NCI-H524 (cell line): ENCODE data around the gene TXNDC12.
"Not testable (repeated sequence)": the region's sequence is repeated elsewhere in the genome, so short reads cannot be mapped to it uniquely, and the experiment has no call there.

Experiments
- DNase-seq, 2 experiments: peaks; one replicate each; lab custom pipeline; 2025; lab: John Stamatoyannopoulos, UW

Gene TXNDC12

GRCh38 chr1:52055066-52055865 lies at the start of gene TXNDC12:
Gene TXNDC12 (minus strand): TSS chr1:52055191. CDS start chr1:52055096, 95 bp downstream.
- peak; percentile 75 to 84 for DNase-seq

- DNase-seq = no peak
Observed at GRCh38 chr1:52102336-52103013, 47.5 kb upstream of the TXNDC12 start.

- no peak for DNase-seq
Observed at GRCh38 chr1:52098139-52098871, 43.3 kb upstream of the TXNDC12 start.

GRCh38 chr1:52096216-52096615 lies 41.2 kb upstream of the TXNDC12 start:
- DNase-seq = no peak

- DNase-seq = not testable (repeated sequence)
Observed at GRCh38 chr1:52094300-52094699, 39.3 kb upstream of the TXNDC12 start.

GRCh38 chr1:52087892-52088291 lies 32.9 kb upstream of the TXNDC12 start:
- not testable (repeated sequence) for DNase-seq

GRCh38 chr1:52080014-52080415 lies 25.0 kb upstream of the TXNDC12 start:
- DNase-seq = no peak

GRCh38 chr1:52077277-52077676 lies 22.3 kb upstream of the TXNDC12 start:
- DNase-seq = not testable (repeated sequence)

- no peak for DNase-seq
Observed at GRCh38 chr1:52072291-52072690, 17.3 kb upstream of the TXNDC12 start.

- no peak for DNase-seq
Observed at GRCh38 chr1:52070704-52071103, 15.7 kb upstream of the TXNDC12 start.

- no peak for DNase-seq
Observed at GRCh38 chr1:52063192-52063591, 8.2 kb upstream of the TXNDC12 start.

GRCh38 chr1:52060822-52061221 lies 5.8 kb upstream of the TXNDC12 start:
- no peak for DNase-seq

GRCh38 chr1:52059888-52060287 lies 4.9 kb upstream of the TXNDC12 start:
- DNase-seq = no peak

GRCh38 chr1:52059321-52059720 lies 4.3 kb upstream of the TXNDC12 start:
- DNase-seq = no peak

GRCh38 chr1:52057876-52058415 lies 3.0 kb upstream of the TXNDC12 start:
- DNase-seq = no peak

GRCh38 chr1:52057255-52057654 lies 2.3 kb upstream of the TXNDC12 start:
- DNase-seq = no peak

GRCh38 chr1:52056937-52057231 lies 1.9 kb upstream of the TXNDC12 start:
- DNase-seq = no peak

GRCh38 chr1:52056163-52056936 lies 1.4 kb upstream of the TXNDC12 start, which contains the start of gene BTF3L4:
Gene BTF3L4 (plus strand): TSS chr1:52056295. CDS start chr1:52059848, 3,553 bp downstream.
- DNase-seq = peak; percentile 85 to 92

- DNase-seq = no peak
Observed at GRCh38 chr1:52055866-52056162, 823 bp upstream of the TXNDC12 start.

- no peak for DNase-seq
Observed at GRCh38 chr1:52054496-52055065, 410 bp downstream of the TXNDC12 start.

- DNase-seq = no peak
Observed at GRCh38 chr1:52053862-52054261, 1.1 kb downstream of the TXNDC12 start.

GRCh38 chr1:52049337-52049736 lies 5.7 kb downstream of the TXNDC12 start:
- DNase-seq = not testable (repeated sequence)
